Measurements from ENCODE around the gene KYNU. TPM values are rescaled to one million over a fixed set of nuclear protein-coding genes. Genes with fewer than 3 reads are reported as not detected.
"Not testable (repeated sequence)": the region's sequence is repeated elsewhere in the genome, so short reads cannot be mapped to it uniquely, and the experiment has no call there.

The KYNU gene
- total RNA-seq, 2 donors from 2014 or later, result 1.8 to 2.8 TPM

DNA sequence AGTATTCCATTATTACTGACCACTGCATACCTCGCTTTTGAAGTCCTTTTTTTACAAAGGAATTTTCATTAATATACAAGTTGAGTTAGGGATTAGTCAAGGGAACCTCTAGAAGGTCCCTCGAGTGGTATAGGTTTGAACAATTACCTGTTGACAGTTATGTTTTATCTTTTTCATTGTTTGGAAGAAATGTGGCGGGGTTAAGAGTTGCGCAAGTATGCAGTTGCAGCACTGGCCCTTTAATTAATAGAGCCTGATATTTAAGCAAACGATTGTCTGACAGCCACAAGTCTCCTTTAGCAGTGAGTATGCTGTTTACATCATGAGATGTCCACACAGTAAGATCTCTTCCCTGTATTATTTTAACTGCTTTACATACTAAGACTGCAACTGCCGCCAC is 24.3 kb downstream of the KYNU start:
- Mint-ChIP-seq H3K4me3 (no peak overlapping the region), H3K27ac (no peak overlapping the region), H3K4me1 (no peaks in the 10 kb centered on the region), H3K27me3 (peaks cover 5% of the 10 kb centered on the region), H3K36me3 (ENCODE audit: low read depth) (no peaks in the 10 kb centered on the region)
- no peak for DNase-seq
- H3K9me3 ChIP-seq (ENCODE audit: control insufficient read depth, low read length, poor library complexity, severe bottlenecking), result no peaks in the 10 kb centered on the region
- no peak for ATAC-seq

DNA sequence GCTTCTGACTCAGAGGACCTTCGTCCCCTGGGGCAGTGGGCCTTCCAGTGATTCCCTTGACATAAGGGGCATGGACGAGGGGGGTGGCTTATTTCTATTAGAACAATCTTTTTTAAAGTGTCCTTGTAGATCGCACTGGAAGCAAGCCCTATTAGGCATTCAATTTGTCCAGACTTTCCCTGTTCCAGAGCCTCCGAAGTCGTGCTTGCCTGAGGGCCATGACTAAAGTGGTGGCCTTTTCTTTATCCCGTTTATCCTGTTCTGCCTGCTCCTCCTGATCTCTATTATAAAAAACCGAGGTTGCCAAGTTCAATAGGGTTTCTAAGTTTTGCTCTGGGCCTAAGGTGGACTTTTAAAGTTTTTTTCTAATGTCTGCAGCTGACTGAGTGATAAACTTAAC is 26.3 kb downstream of the KYNU start:
- not testable (repeated sequence) for H3K36me3 Mint-ChIP-seq (ENCODE audit: low read depth); ATAC-seq; DNase-seq; H3K27ac Mint-ChIP-seq; H3K27me3 Mint-ChIP-seq; H3K4me1 Mint-ChIP-seq; H3K9me3 ChIP-seq (ENCODE audit: control insufficient read depth, low read length, poor library complexity, severe bottlenecking); H3K4me3 Mint-ChIP-seq

DNA sequence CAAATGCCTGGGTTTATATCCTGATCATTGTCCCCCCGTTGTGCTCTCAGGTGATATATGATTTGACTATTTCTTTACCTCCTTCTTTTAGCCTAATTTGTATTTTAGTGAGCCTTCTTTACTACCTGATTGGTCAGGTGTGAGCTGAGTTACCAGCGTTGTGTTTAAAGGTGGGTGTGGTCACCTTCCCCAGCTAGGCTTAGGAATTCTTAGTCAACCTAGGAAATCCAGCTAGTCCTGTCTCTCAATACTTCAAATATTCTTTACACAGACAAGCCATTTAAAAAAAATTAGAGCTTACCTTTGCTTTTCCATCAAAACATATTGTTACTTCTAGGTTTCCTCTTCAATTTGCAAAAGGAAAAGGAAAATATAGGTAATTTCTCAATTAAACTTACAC is 30.2 kb downstream of the KYNU start:
- Mint-ChIP-seq H3K27me3 (no peaks in the 10 kb centered on the region), H3K27ac (no peak overlapping the region), H3K36me3 (ENCODE audit: low read depth) (no peaks in the 10 kb centered on the region), H3K4me3 (no peak overlapping the region), H3K4me1 (no peaks in the 10 kb centered on the region)
- ATAC-seq, result no peak
- H3K9me3 ChIP-seq (ENCODE audit: control insufficient read depth, low read length, poor library complexity, severe bottlenecking), result no peaks in the 10 kb centered on the region
- DNase-seq, result no peak

DNA sequence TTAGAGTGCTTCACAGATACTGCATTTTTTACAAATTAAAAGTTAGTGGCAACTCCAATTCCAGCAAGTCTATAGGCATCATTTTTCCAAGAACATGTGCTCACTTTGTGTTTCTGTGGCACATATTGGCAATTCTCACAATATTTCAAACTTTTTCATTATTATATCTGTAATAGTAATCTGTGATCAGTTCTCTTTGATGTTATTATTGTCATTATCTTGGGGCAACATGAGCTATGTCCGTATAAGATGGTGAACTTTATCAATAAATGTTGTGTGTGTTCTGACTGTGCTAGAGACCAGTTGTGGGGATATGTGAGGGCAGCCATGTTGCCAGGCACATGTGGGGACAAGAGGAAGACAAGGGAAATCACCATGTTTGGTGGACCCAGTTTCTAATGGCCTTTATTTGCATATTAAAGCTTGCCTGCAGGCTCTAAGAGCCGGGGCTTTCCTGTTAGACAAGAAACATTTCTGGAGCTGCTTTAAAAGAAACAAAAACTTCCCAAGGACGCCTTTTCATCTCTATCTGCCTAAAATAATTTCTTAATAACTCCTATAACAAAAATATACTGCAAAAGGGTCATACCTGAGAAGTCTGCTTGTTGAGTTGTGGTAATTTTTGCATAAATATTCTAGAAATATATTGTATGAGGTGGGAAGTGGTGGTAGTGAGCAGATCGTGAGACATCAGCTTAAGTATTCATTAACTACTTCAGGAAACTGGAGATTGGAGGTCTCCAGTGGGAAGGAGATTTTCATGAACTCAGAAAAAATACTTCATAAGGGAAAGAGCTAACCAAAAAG is 37.2 kb downstream of the KYNU start:
- H3K27ac Mint-ChIP-seq, result no peak overlapping the region
- H3K4me1 Mint-ChIP-seq, result no peaks in the 10 kb centered on the region
- H3K27me3 Mint-ChIP-seq, result peaks cover 19% of the 10 kb centered on the region
- no peak for DNase-seq
- no peaks in the 10 kb centered on the region for H3K36me3 Mint-ChIP-seq (ENCODE audit: low read depth)
- ATAC-seq, result no peak
- H3K4me3 Mint-ChIP-seq, result no peak overlapping the region
- no peaks in the 10 kb centered on the region for H3K9me3 ChIP-seq (ENCODE audit: control insufficient read depth, low read length, poor library complexity, severe bottlenecking)

DNA sequence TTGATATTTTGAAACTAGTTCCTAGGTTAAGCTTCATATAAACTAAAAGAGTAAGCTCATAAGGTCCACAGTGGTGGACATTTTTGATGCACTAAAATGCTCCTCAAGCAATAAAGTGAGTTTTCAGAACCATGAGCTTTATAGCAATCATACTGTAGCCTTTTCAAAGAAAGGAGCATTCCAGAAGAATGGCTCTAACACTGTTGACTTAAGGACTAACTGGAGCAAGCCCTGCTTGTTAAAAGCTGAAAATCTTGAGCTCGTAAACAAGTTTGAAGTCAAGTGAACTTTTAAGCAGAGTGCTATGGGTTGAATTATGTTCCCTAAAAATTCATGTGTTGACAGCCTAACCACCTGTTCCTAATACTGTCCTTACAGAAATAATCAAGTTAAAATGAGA is 38.0 kb downstream of the KYNU start:
- Mint-ChIP-seq H3K27ac (no peak overlapping the region), H3K4me1 (no peaks in the 10 kb centered on the region), H3K27me3 (peaks cover 19% of the 10 kb centered on the region), H3K36me3 (ENCODE audit: low read depth) (no peaks in the 10 kb centered on the region), H3K4me3 (no peak overlapping the region)
- DNase-seq (no peak), ATAC-seq (no peak)
- H3K9me3 ChIP-seq (ENCODE audit: control insufficient read depth, low read length, poor library complexity, severe bottlenecking), result no peaks in the 10 kb centered on the region

DNA sequence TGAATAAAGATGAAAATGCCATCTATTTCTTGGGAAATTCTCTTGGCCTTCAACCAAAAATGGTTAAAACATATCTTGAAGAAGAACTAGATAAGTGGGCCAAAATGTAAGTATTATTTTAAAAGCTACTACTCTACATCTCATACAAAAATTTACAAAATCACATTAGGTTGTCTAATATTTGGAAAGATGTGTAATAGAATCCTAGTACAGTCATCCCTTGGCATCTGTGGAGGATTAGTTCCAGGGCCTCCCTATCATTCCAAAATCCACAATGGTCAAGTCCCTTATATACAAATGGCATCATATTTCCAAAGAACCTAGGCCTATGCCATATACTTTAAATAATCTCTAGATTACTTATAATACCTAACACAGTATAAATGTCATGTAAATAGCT is 41.2 kb downstream of the KYNU start:
- Mint-ChIP-seq H3K4me3 (no peak overlapping the region), H3K36me3 (ENCODE audit: low read depth) (no peaks in the 10 kb centered on the region), H3K27me3 (peaks cover 25% of the 10 kb centered on the region), H3K4me1 (no peaks in the 10 kb centered on the region), H3K27ac (no peak overlapping the region)
- H3K9me3 ChIP-seq (ENCODE audit: control insufficient read depth, low read length, poor library complexity, severe bottlenecking), result no peaks in the 10 kb centered on the region
- DNase-seq (no peak), ATAC-seq (no peak)

DNA sequence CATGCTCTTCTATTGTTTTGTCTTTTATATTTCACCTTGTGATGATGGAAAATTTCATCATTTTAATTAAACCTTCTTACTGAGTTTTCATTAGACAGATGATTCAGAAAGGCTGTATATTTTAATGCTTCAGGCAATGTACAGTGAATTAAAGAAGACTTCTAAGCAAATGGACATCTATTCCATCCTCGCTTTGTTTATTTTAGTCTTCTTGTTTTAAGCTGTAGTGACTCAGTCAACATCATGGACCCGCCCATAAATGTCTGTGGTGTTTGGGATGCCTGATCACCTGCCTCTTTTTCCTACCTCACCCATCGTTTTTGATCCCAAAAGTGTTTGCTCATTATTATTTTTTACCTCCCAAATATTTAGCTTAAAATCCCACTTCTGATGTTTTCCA is 43.1 kb downstream of the KYNU start:
- no peak for DNase-seq

DNA sequence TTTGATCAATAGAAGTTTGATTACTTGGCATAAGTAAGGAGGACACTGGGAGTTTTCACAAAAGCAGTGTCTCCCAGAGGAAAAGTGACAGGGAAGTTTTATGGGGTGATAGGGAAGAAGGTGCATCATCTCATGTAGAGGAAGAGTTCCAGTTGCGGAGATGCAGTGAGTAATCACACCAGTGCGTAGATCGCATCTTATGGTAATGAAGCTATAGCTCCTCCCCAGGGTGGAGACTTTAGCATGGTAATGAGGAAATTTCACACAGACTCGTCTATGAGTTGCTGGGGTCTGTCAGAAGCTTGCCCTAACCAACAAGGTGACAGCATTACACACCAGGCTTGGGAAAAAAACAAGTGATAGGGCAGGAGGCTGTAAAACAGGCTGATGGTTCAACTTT is 49.0 kb downstream of the KYNU start:
- ATAC-seq, result no peak
- DNase-seq, result no peak
- Mint-ChIP-seq H3K36me3 (ENCODE audit: low read depth) (no peaks in the 10 kb centered on the region), H3K27ac (no peak overlapping the region), H3K4me3 (no peak overlapping the region), H3K27me3 (peaks cover 18% of the 10 kb centered on the region), H3K4me1 (no peaks in the 10 kb centered on the region)
- no peaks in the 10 kb centered on the region for H3K9me3 ChIP-seq (ENCODE audit: control insufficient read depth, low read length, poor library complexity, severe bottlenecking)

More for the DNA sequence above, 43.1 kb downstream of the KYNU start:
- Mint-ChIP-seq H3K27ac (no peak overlapping the region), H3K4me3 (no peak overlapping the region), H3K4me1 (no peaks in the 10 kb centered on the region), H3K27me3 (peaks cover 22% of the 10 kb centered on the region), H3K36me3 (ENCODE audit: low read depth) (no peaks in the 10 kb centered on the region)
- no peak for ATAC-seq
- no peaks in the 10 kb centered on the region for H3K9me3 ChIP-seq (ENCODE audit: control insufficient read depth, low read length, poor library complexity, severe bottlenecking)

DNA sequence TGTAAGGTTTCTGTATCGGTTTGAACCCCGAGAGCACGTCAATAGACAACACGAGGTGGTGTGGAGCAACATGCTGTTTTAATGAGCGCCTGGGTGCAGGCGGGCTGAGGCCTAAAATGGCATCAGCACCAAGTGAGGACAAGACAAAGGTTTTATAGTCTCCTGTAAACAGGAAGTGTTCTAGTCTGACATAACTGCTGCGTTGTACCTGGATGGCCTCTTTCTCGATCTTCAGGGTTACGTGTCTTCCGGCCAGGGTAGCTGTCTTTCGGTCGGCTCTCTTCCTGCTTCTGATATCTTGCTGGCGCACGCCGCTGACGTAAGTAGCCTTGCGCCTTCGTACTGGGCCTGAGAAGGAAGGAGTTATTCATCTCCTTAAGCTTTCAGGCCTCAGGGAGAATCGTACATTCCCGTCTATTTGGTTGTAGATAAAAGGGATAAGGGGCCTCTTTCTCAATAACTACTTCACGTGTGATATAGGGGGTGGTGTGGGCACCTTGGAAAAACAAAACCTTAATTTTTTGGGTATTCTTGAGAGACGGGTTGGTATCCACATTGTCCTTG is 53.5 kb downstream of the KYNU start:
- H3K9me3 ChIP-seq (ENCODE audit: control insufficient read depth, low read length, poor library complexity, severe bottlenecking), result no peaks in the 10 kb centered on the region
- no peaks in the 10 kb centered on the region for H3K4me1 Mint-ChIP-seq
- H3K4me3 Mint-ChIP-seq, result no peak overlapping the region
- peaks cover 5% of the 10 kb centered on the region for H3K27me3 Mint-ChIP-seq
- no peaks in the 10 kb centered on the region for H3K36me3 Mint-ChIP-seq (ENCODE audit: low read depth)
- no peak overlapping the region for H3K27ac Mint-ChIP-seq
- DNase-seq (no peak), ATAC-seq (no peak)

DNA sequence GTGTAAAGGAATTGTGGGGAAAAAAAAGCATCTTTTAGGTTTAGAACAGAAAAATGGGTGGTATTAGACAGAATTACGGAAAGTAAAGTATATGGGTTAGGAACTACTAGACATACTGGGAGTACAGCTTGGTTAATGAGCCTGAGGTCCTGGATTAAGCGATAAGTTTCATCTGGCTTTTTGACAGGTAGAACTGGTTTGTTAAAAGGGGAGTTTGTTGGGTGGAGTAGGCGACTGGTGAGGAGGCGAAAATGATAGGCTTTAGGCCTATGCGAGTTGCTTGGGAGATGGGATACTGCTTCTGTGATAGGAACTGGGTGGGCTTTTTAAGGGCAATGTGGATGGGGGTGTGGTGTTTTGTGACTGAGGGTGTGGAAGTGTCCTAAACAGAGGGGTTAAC is 56.5 kb downstream of the KYNU start:
- DNase-seq, result no peak
- no peaks in the 10 kb centered on the region for H3K4me1 Mint-ChIP-seq

DNA sequence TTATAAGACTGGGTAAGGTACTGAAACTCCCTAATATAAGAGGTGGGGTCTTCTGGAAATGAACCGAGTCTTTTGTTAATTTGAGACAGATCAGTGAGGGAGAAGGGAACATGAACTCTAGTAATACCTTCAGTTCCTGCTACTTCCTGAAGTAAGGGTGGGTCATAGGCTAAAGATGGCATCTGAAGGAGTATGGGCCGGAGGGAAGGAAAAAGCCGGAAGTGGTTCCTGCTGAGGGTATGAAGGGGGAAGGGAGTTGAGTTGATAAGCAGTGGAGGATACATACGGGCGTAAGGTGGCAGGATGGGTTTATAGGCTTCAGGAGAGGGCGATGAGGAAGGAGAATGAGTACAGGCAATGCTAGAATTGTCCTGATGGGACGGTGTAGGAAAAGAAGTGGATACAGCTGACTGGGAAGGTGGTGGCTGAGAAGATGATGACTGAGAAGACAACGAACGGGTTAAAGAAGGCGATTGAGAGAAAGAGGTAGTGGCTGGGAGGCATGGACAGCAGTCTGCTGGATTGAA is 58.2 kb downstream of the KYNU start:
- Mint-ChIP-seq H3K36me3 (ENCODE audit: low read depth) (no peaks in the 10 kb centered on the region), H3K27ac (no peak overlapping the region), H3K4me1 (no peaks in the 10 kb centered on the region), H3K27me3 (no peaks in the 10 kb centered on the region), H3K4me3 (no peak overlapping the region)
- H3K9me3 ChIP-seq (ENCODE audit: control insufficient read depth, low read length, poor library complexity, severe bottlenecking), result no peaks in the 10 kb centered on the region
- DNase-seq, result no peak
- ATAC-seq, result no peak

More for the DNA sequence above, 56.5 kb downstream of the KYNU start:
- no peaks in the 10 kb centered on the region for H3K9me3 ChIP-seq (ENCODE audit: control insufficient read depth, low read length, poor library complexity, severe bottlenecking)
- no peaks in the 10 kb centered on the region for H3K36me3 Mint-ChIP-seq (ENCODE audit: low read depth)
- ATAC-seq, result no peak
- no peaks in the 10 kb centered on the region for H3K27me3 Mint-ChIP-seq
- H3K27ac Mint-ChIP-seq, result no peak overlapping the region
- H3K4me3 Mint-ChIP-seq, result no peak overlapping the region

DNA sequence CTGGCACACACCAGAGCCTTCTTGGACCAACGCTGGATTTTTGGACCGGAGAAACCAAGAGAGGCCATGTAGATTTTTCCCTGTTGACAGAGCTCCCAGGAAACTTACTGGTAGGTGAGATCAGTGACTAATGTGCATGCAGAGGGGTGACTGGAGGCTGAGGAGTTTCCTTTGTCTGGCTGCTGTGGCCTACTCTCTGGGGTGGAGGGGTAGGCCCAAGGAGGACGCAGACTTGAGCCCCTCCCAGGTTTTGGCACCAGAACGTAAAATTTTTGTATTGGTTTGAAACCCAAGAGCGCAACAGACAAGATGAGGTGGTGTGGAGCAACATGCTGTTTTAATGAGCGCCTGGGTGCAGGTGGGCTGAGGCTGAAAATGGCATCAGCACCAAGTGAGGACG is 59.2 kb downstream of the KYNU start:
- no peaks in the 10 kb centered on the region for H3K36me3 Mint-ChIP-seq (ENCODE audit: low read depth)
- H3K27me3 Mint-ChIP-seq, result no peaks in the 10 kb centered on the region
- no peak overlapping the region for H3K27ac Mint-ChIP-seq
- no peaks in the 10 kb centered on the region for H3K4me1 Mint-ChIP-seq
- no peak for DNase-seq
- ATAC-seq, result no peak
- no peak overlapping the region for H3K4me3 Mint-ChIP-seq
- H3K9me3 ChIP-seq (ENCODE audit: control insufficient read depth, low read length, poor library complexity, severe bottlenecking), result no peaks in the 10 kb centered on the region

DNA sequence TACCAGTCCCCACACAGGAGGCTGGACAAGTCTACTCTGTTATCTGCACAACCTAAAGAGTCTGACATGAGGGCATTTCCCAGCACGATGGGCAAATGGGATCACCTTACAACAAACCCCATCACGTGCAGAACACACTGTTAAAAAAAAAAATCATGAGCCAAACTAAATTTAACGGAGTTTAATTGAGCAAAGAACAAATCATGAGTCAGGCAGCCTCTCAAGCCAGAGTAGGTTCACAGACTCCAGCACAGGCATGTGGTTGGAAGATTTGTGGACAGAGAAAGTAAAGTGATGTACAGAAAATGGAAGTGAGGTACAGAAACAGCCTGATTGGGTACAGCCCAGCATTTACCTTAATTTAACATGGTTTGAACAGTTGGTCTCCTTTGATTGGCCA is 59.9 kb downstream of the KYNU start:
- no peaks in the 10 kb centered on the region for H3K9me3 ChIP-seq (ENCODE audit: control insufficient read depth, low read length, poor library complexity, severe bottlenecking)
- H3K27me3 Mint-ChIP-seq, result no peaks in the 10 kb centered on the region
- ATAC-seq, result no peak
- no peak for DNase-seq
- H3K4me3 Mint-ChIP-seq, result no peak overlapping the region
- H3K27ac Mint-ChIP-seq, result no peak overlapping the region
- H3K4me1 Mint-ChIP-seq, result no peaks in the 10 kb centered on the region
- no peaks in the 10 kb centered on the region for H3K36me3 Mint-ChIP-seq (ENCODE audit: low read depth)

DNA sequence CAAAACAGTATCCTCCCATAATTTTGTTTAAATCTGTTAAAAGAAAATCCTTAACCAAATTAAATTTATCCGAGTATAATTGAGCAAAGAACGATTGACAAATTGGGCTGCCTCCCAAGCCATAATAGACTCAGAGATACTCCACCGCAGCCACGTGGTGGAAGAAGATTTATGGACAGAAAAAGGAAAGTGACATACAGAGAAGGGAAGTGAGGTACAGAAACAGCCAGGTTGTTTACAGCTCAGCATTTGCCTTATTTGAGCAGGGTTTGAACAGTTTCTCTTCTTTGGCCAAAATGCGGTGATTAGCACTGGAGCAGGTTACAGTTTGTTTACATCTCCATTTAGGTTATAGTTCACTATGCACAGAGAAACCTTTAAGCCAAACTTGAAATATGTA is 60.8 kb downstream of the KYNU start:
- H3K9me3 ChIP-seq (ENCODE audit: control insufficient read depth, low read length, poor library complexity, severe bottlenecking), result no peaks in the 10 kb centered on the region
- H3K27me3 Mint-ChIP-seq, result no peaks in the 10 kb centered on the region
- no peaks in the 10 kb centered on the region for H3K4me1 Mint-ChIP-seq
- H3K27ac Mint-ChIP-seq, result no peak overlapping the region
- no peak for ATAC-seq
- no peak overlapping the region for H3K4me3 Mint-ChIP-seq
- no peak for DNase-seq
- no peaks in the 10 kb centered on the region for H3K36me3 Mint-ChIP-seq (ENCODE audit: low read depth)

All from T-helper 17 cell (primary cell).